GM23338 (cell line): ENCODE measurements around the gene PIAS4. TPM values are rescaled to one million over a fixed set of nuclear protein-coding genes. Genes with fewer than 3 reads are reported as not detected.
A peak's percentile ranks its signal among the peaks of the same experiment; 100 is the strongest.

Source experiments
- microRNA counts: library from miRNA; unstranded; fragments of <30 nt; microRNA quantifications from one replicate; lab custom pipeline; 2017
- microRNA-seq: library from miRNA; unstranded; fragments of <30 nt; microRNA quantifications from one replicate; pipeline ENCODE4, GENCODE V29; 2017
- polyA plus RNA-seq: library from polyadenylated mRNA; unstranded; fragments of >200 nt; fragmentation: Nextera tagmentation; extraction: Ambion mirVana; gene quantifications from 2 replicates; pipeline ENCODE4 v1.2.1, GENCODE V29; 2016
- small RNA-seq: library from RNA; depleted of rRNA; stranded (forward); fragments of <200 nt; gene quantifications from one replicate; pipeline ENCODE3, GENCODE V24; 2014; ENCODE audit warnings: low replicate concordance
- total RNA-seq: library from RNA; depleted of rRNA; stranded (reverse); fragments of >200 nt; shearing (Covaris generic); gene quantifications from 2 replicates; pipeline ENCODE4 v1.2.3, GENCODE V29; 2014; rRNA removed

Gene PIAS4
- total and polyA plus RNA-seq, 2 experiments from 2014 or later: 17.0 to 48.4 TPM

MicroRNA genes within 50 kb of the gene (microRNA counts, 767-probe panel; counts per million panel counts)
- microRNA hsa-miR-637 (lab: Ali Mortazavi, UCI): not detected

Small RNA genes within 50 kb of the gene (microRNA-seq; reads per million reads assigned to microRNA genes)
- gene MIR637: not detected

Small RNA genes within 50 kb of the gene (small RNA-seq; reads per million reads assigned to genes)
- gene SNORD37: 29.4 reads per million, percentile 98 among the genes with 10 or more reads in this experiment

Other genes with a start within 250 kb of the PIAS4 start
- 31.8 and 56.1 TPM in 2 replicates for gene APBA3, start 246.0 kb upstream of the PIAS4 start, total RNA-seq
- gene APBA3, start 246.0 kb upstream of the PIAS4 start, polyA plus RNA-seq: 16.6 and 17.2 TPM in 2 replicates
- 29.7 and 47.3 TPM in 2 replicates for gene MRPL54, start 245.1 kb upstream of the PIAS4 start, total RNA-seq
- gene MRPL54, start 245.1 kb upstream of the PIAS4 start, polyA plus RNA-seq: 89.9 and 93.1 TPM in 2 replicates
- not detected in 2 replicates for gene RAX2, start 235.5 kb upstream of the PIAS4 start, total RNA-seq
- 0.13 TPM in 1 of 2 replicates, not detected in the other for gene RAX2, start 235.5 kb upstream of the PIAS4 start, polyA plus RNA-seq
- 21.4 and 30.3 TPM in 2 replicates for gene MATK, start 221.4 kb upstream of the PIAS4 start, total RNA-seq
- 13.4 and 14.1 TPM in 2 replicates for gene MATK, start 221.4 kb upstream of the PIAS4 start, polyA plus RNA-seq
- gene ZFR2, start 138.7 kb upstream of the PIAS4 start, total RNA-seq: 13.5 and 15.8 TPM in 2 replicates
- 25.4 and 31.3 TPM in 2 replicates for gene ZFR2, start 138.7 kb upstream of the PIAS4 start, polyA plus RNA-seq
- 36.4 and 45.7 TPM in 2 replicates for gene ATCAY, start 127.1 kb upstream of the PIAS4 start, total RNA-seq
- 16.9 and 22.8 TPM in 2 replicates for gene ATCAY, start 127.1 kb upstream of the PIAS4 start, polyA plus RNA-seq
- gene NMRK2, start 74.7 kb upstream of the PIAS4 start, total RNA-seq: 55.9 and 57.3 TPM in 2 replicates
- gene NMRK2, start 74.7 kb upstream of the PIAS4 start, polyA plus RNA-seq: 65.3 and 69.3 TPM in 2 replicates
- 95.6 and 105 TPM in 2 replicates for gene DAPK3, start 36.6 kb upstream of the PIAS4 start, total RNA-seq
- gene DAPK3, start 36.6 kb upstream of the PIAS4 start, polyA plus RNA-seq: 30.7 and 32.1 TPM in 2 replicates
- 2,892 and 2,987 TPM in 2 replicates for gene EEF2, start 22.3 kb upstream of the PIAS4 start, total RNA-seq
- gene EEF2, start 22.3 kb upstream of the PIAS4 start, polyA plus RNA-seq: 772 and 1,028 TPM in 2 replicates
- gene ZBTB7A, start 59.2 kb downstream of the PIAS4 start, total RNA-seq: 28.5 and 35.0 TPM in 2 replicates
- 9.5 and 11.1 TPM in 2 replicates for gene ZBTB7A, start 59.2 kb downstream of the PIAS4 start, polyA plus RNA-seq
- gene MAP2K2, start 116.4 kb downstream of the PIAS4 start, total RNA-seq: 140 and 151 TPM in 2 replicates
- 99.7 and 108 TPM in 2 replicates for gene MAP2K2, start 116.4 kb downstream of the PIAS4 start, polyA plus RNA-seq
- not detected in 2 replicates for gene CREB3L3, start 145.9 kb downstream of the PIAS4 start, total RNA-seq
- 0.26 and 0.42 TPM in 2 replicates for gene CREB3L3, start 145.9 kb downstream of the PIAS4 start, polyA plus RNA-seq
- 15.8 and 26.7 TPM in 2 replicates for gene SIRT6, start 174.8 kb downstream of the PIAS4 start, total RNA-seq
- 18.9 and 19.3 TPM in 2 replicates for gene SIRT6, start 174.8 kb downstream of the PIAS4 start, polyA plus RNA-seq
- 13.4 and 18.0 TPM in 2 replicates for gene ANKRD24, start 175.0 kb downstream of the PIAS4 start, total RNA-seq
- gene ANKRD24, start 175.0 kb downstream of the PIAS4 start, polyA plus RNA-seq: 3.7 and 4.5 TPM in 2 replicates
- 0.52 TPM in 1 of 2 replicates, not detected in the other for gene EBI3, start 221.8 kb downstream of the PIAS4 start, total RNA-seq
- 1.4 and 1.6 TPM in 2 replicates for gene EBI3, start 221.8 kb downstream of the PIAS4 start, polyA plus RNA-seq
- 27.3 and 33.4 TPM in 2 replicates for gene YJU2, start 239.3 kb downstream of the PIAS4 start, total RNA-seq
- 27.6 and 28.8 TPM in 2 replicates for gene YJU2, start 239.3 kb downstream of the PIAS4 start, polyA plus RNA-seq